Smooth muscle cell (in vitro differentiated cells): ENCODE results near the gene SKAP1. TPM values are rescaled to one million over a fixed set of nuclear protein-coding genes. Genes with fewer than 3 reads are reported as not detected.

Source experiments
- DNase-seq: peaks from one replicate; lab custom pipeline; 2025; ENCODE audit not compliant: unreplicated experiment; lab: John Stamatoyannopoulos, UW
- H2AFZ ChIP-seq: fragments of 200-600 bp; sonication (generic); 2 replicates; pipeline ENCODE4 v1.6.0; 2016; ENCODE audit warnings: antibody characterized with exemption, low read depth, mild to moderate bottlenecking
- H3F3A ChIP-seq: fragments of 200-600 bp; sonication (generic); 2 replicates; pipeline ENCODE4 v1.6.0; 2017; ENCODE audit warnings: antibody characterized with exemption, low read depth
- H3K27ac ChIP-seq: fragments of 200-600 bp; sonication (generic); 2 replicates; pipeline ENCODE4 v1.5.1; 2016; ENCODE audit warnings: low read depth, mild to moderate bottlenecking
- H3K27me3 ChIP-seq: fragments of 200-600 bp; sonication (generic); 2 replicates; pipeline ENCODE4 v1.6.1; 2016; ENCODE audit warnings: low read depth, mild to moderate bottlenecking
- H3K36me3 ChIP-seq: fragments of 200-600 bp; sonication (generic); 2 replicates; pipeline ENCODE4 v1.5.1; 2016; ENCODE audit warnings: low read depth
- H3K4me1 ChIP-seq: fragments of 200-600 bp; sonication (generic); 2 replicates; pipeline ENCODE4 v1.5.1; 2016; ENCODE audit warnings: low read depth
- H3K4me2 ChIP-seq: fragments of 200-600 bp; sonication (generic); 2 replicates; pipeline ENCODE4 v1.6.0; 2016; ENCODE audit warnings: mild to moderate bottlenecking
- H3K4me3 ChIP-seq: fragments of 200-600 bp; sonication (generic); 2 replicates; pipeline ENCODE4 v1.5.1; 2016; ENCODE audit warnings: mild to moderate bottlenecking
- H3K79me2 ChIP-seq: fragments of 200-600 bp; sonication (generic); 2 replicates; pipeline ENCODE4 v1.6.0; 2016; ENCODE audit warnings: low read depth, mild to moderate bottlenecking
- H3K9ac ChIP-seq: fragments of 200-600 bp; sonication (generic); 2 replicates; pipeline ENCODE4 v1.6.0; 2016; ENCODE audit warnings: low read depth
- H3K9me3 ChIP-seq: fragments of 200-600 bp; sonication (generic); replicated peaks from 2 replicates; pipeline ENCODE4 v1.5.1; 2016; ENCODE audit warnings: low read depth
- H4K20me1 ChIP-seq: fragments of 200-600 bp; sonication (generic); 2 replicates; pipeline ENCODE4 v1.6.0; 2016; ENCODE audit warnings: low read depth
- WGBS: methylation state at CpG from one replicate; pipeline ENCODE4 v1.1.7; 2016; ENCODE audit warnings: low lambda C conversion rate; 5-methylcytosine and 5-hydroxymethylcytosine counted together
- polyA plus RNA-seq: library from polyadenylated mRNA; unstranded; fragments of >200 nt; fragmentation: Nextera tagmentation; extraction: Ambion mirVana; gene quantifications from 2 replicates; pipeline ENCODE4 v1.2.1, GENCODE V29; 2016
- total RNA-seq: library from RNA; depleted of rRNA; stranded (reverse); fragments of >200 nt; gene quantifications from 2 replicates; pipeline ENCODE4 v1.2.3, GENCODE V29; 2014
- TF ChIP-seq, protein P1 (sequence below): fragments of 200-600 bp; sonication (generic); IDR thresholded peaks from 2 replicates; pipeline ENCODE4 v1.5.1; 2017; ENCODE audit warnings: borderline replicate concordance, mild to moderate bottlenecking, antibody characterized with exemption; ENCODE audit not compliant: insufficient read depth, poor library complexity, severe bottlenecking

The SKAP1 gene
- total and polyA plus RNA-seq, 2 experiments from 2014 or later, result not detected

DNA sequence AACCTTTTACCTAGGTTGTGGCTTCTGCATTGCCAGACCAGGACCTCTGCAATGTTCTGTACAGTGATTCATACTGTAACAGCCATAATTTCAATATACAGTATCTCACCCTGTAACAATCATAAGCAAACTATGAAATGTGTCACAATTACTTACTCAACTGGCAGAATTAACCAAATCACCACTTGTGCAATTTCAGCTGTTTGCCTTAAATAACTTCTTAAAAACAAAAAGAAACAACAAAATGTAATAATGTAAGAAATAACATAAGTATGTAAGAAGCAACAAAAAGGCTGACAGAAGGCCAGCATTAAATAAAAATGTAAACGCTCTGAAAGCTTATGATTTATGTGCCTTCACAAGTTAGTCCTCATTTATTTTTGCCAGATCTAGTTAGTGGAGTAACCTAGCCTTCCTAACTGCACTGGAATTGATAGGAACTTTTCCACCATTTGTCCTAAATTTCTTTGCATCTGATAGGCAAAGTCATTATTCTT is 96.9 kb downstream of the SKAP1 start:
- H2AFZ ChIP-seq, result no peak overlapping the region
- 88% methylated on average over 1 of the region's 1 CpG for WGBS
- H3K4me3 ChIP-seq, result no peak overlapping the region
- H3K4me2 ChIP-seq, result no peak overlapping the region
- no peak overlapping the region for H3K27ac ChIP-seq
- DNase-seq, result no peak
- H3K9me3 ChIP-seq, result no peaks in the 10 kb centered on the region
- H3K27me3 ChIP-seq, result peaks cover 94% of the 10 kb centered on the region
- H3K36me3 ChIP-seq, result no peaks in the 10 kb centered on the region
- H3F3A ChIP-seq, result no peaks in the 10 kb centered on the region
- no peak overlapping the region for H3K9ac ChIP-seq
- H3K79me2 ChIP-seq, result no peaks in the 10 kb centered on the region
- no peaks in the 10 kb centered on the region for H3K4me1 ChIP-seq
- TF ChIP-seq, protein P1, sequence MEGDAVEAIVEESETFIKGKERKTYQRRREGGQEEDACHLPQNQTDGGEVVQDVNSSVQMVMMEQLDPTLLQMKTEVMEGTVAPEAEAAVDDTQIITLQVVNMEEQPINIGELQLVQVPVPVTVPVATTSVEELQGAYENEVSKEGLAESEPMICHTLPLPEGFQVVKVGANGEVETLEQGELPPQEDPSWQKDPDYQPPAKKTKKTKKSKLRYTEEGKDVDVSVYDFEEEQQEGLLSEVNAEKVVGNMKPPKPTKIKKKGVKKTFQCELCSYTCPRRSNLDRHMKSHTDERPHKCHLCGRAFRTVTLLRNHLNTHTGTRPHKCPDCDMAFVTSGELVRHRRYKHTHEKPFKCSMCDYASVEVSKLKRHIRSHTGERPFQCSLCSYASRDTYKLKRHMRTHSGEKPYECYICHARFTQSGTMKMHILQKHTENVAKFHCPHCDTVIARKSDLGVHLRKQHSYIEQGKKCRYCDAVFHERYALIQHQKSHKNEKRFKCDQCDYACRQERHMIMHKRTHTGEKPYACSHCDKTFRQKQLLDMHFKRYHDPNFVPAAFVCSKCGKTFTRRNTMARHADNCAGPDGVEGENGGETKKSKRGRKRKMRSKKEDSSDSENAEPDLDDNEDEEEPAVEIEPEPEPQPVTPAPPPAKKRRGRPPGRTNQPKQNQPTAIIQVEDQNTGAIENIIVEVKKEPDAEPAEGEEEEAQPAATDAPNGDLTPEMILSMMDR, result no peak
- H4K20me1 ChIP-seq, result no peaks in the 10 kb centered on the region

DNA sequence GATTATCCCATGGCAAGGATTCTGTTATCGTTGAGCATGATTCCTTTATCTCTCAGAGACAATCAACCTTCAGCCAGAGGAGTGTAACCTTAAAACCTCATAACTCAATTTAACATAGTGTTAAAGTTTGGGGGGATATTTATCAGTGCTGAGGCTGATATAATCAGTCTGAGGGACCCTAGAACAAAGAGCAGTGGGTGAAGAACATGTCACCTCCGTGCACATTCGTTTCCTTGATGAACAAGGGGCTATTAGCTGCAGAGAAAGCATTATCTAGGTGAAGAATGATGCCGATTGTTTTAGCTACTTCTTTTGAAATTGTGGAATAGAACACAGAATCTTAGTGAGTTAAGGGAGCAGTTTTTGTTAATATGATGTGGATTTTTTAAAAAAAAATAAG is 99.1 kb downstream of the SKAP1 start:
- H2AFZ ChIP-seq, result no peak overlapping the region
- H3K9ac ChIP-seq, result no peak overlapping the region
- no peaks in the 10 kb centered on the region for H3K79me2 ChIP-seq
- H3K27me3 ChIP-seq, result peaks cover 94% of the 10 kb centered on the region
- no peak overlapping the region for H3K27ac ChIP-seq
- H3F3A ChIP-seq, result no peaks in the 10 kb centered on the region
- no peaks in the 10 kb centered on the region for H3K4me1 ChIP-seq
- TF ChIP-seq, protein P1, result no peak
- H3K4me2 ChIP-seq, result no peak overlapping the region
- H3K4me3 ChIP-seq, result no peak overlapping the region
- H4K20me1 ChIP-seq, result no peaks in the 10 kb centered on the region
- no peaks in the 10 kb centered on the region for H3K9me3 ChIP-seq
- no peaks in the 10 kb centered on the region for H3K36me3 ChIP-seq
- no peak for DNase-seq
- 88% methylated on average over 4 of the region's 4 CpGs for WGBS

DNA sequence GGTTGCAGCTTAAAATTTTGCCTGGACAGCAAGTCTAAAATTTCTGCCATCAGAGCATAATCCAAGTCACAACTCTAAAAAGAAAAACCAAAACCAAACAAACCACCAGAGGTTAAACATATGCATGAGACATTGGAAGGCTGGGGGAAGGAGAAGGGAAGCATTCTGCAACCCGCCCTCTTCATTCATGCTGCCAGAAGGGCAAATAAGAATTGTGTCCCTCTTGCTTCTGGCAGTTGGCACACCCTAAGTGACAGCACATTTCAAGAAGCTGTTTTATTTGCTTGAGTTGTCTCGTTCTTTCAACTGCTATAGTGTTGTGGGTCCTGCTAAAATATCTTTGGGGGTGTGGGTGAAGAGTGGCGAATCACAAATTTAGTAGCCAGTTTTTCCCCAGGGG is 99.6 kb downstream of the SKAP1 start:
- Histone ChIP-seq H3K4me1 (no peaks in the 10 kb centered on the region), H3K4me2 (no peak overlapping the region), H3K36me3 (no peaks in the 10 kb centered on the region), H3K9me3 (no peaks in the 10 kb centered on the region), H4K20me1 (no peaks in the 10 kb centered on the region), H3K9ac (no peak overlapping the region), H3F3A (no peaks in the 10 kb centered on the region), H3K79me2 (no peaks in the 10 kb centered on the region), H3K27me3 (peaks cover 96% of the 10 kb centered on the region), H2AFZ (peak overlapping the region; percentile 39), H3K4me3 (no peak overlapping the region), H3K27ac (no peak overlapping the region)
- WGBS, result 78% methylated on average over 3 of the region's 3 CpGs
- TF ChIP-seq, protein P1, result no peak
- no peak for DNase-seq

GRCh38 chr17:48328457-48328856 is 101.6 kb downstream of the SKAP1 start:
- peaks cover 78% of the 10 kb centered on the region for H3K27me3 ChIP-seq
- 89% methylated on average over 1 of the region's 1 CpG for WGBS
- no peak for DNase-seq

More at GRCh38 chr17:48328457-48328856, 101.6 kb downstream of the SKAP1 start:
- H2AFZ ChIP-seq, result no peak overlapping the region
- H3K9me3 ChIP-seq, result no peaks in the 10 kb centered on the region
- H3K79me2 ChIP-seq, result no peaks in the 10 kb centered on the region
- no peaks in the 10 kb centered on the region for H3F3A ChIP-seq
- H3K4me3 ChIP-seq, result no peak overlapping the region
- no peak overlapping the region for H3K4me2 ChIP-seq
- TF ChIP-seq, protein P1, result no peak
- H3K9ac ChIP-seq, result no peak overlapping the region
- no peaks in the 10 kb centered on the region for H3K4me1 ChIP-seq
- no peak overlapping the region for H3K27ac ChIP-seq
- H3K36me3 ChIP-seq, result no peaks in the 10 kb centered on the region
- H4K20me1 ChIP-seq, result no peaks in the 10 kb centered on the region
